Measurements from ENCODE around the gene KCTD17. TPM values are rescaled to one million over a fixed set of nuclear protein-coding genes. Genes with fewer than 3 reads are reported as not detected.
A peak's percentile ranks its signal among the peaks of the same experiment; 100 is the strongest.

KCTD17 gene
- total and polyA plus RNA-seq, 4 donors: 2.0 to 5.2 (median 3.7) TPM

- Histone ChIP-seq H3K4me1 (ENCODE audit: control insufficient read depth in 4 of 4, insufficient read depth in 4 of 4, low read length in 3 of 4) (peaks cover 0 to 9% (median 2%) of the 10 kb centered on the region in 4 donors), H3K9ac (ENCODE audit: low read depth in 1 of 2, low read length in 2 of 2) (no peak overlapping the region), H3K4me3 (ENCODE audit: low read depth in 1 of 3, low read length in 3 of 3) (no peak overlapping the region), H3K36me3 (ENCODE audit: control insufficient read depth in 4 of 4, insufficient read depth in 3 of 4, low read depth in 1 of 4, low read length in 3 of 4) (no peaks in the 10 kb centered on the region), H3K27ac (ENCODE audit: low read depth in 1 of 2, low read length in 2 of 2) (no peak overlapping the region), H3K27me3 (ENCODE audit: control insufficient read depth in 4 of 4, insufficient read depth in 4 of 4, low read length in 3 of 4) (no peaks in the 10 kb centered on the region), H3K9me3 (ENCODE audit: control insufficient read depth in 4 of 4, low read length in 3 of 4) (no peaks in the 10 kb centered on the region)
- TF ChIP-seq RAD21 (IDR thresholded peaks at IDR 0.05) (no peak), HNF4A (conservative IDR thresholded peaks at IDR 0.05) (no peak), FOXA2 (IDR thresholded peaks at IDR 0.05) (no peak), JUND (IDR thresholded peaks at IDR 0.05) (no peak), HNF4G (IDR thresholded peaks at IDR 0.05) (no peak), SP1 (IDR thresholded peaks at IDR 0.05) (no peak), NR2F2 (IDR thresholded peaks at IDR 0.05) (no peak), MAX (IDR thresholded peaks at IDR 0.05) (no peak), REST (IDR thresholded peaks at IDR 0.05) (no peak), TAF1 (conservative IDR thresholded peaks at IDR 0.05) (no peak), CTCF (IDR thresholded peaks at IDR 0.05; ENCODE audit: low read depth, low read length, missing input control) (no peak), GABPA (IDR thresholded peaks at IDR 0.05 in 1 of 2, conservative IDR thresholded peaks at IDR 0.05 in 1 of 2) (no peak), YY1 (IDR thresholded peaks at IDR 0.05) (no peak), RXRA (IDR thresholded peaks at IDR 0.05) (no peak), EGR1 (IDR thresholded peaks at IDR 0.05; ENCODE audit: low read depth in 2 of 2) (no peak), ATF3 (IDR thresholded peaks at IDR 0.05) (no peak)
- no peak for DNase-seq (ENCODE audit: low spot score)
- WGBS: 84% methylated on average over 6 of the region's 6 CpGs
These were observed 629 bp upstream of the KCTD17 start for GRCh38 chr22:37050913-37051312.

GRCh38 chr22:37052386-37053309, 1.1 kb downstream of the KCTD17 start:
- Histone ChIP-seq H3K36me3 (ENCODE audit: control insufficient read depth in 4 of 4, insufficient read depth in 3 of 4, low read depth in 1 of 4, low read length in 3 of 4) (no peaks in the 10 kb centered on the region), H3K4me1 (ENCODE audit: control insufficient read depth in 4 of 4, insufficient read depth in 4 of 4, low read length in 3 of 4) (peaks cover 0 to 9% (median 2%) of the 10 kb centered on the region in 4 donors), H3K27ac (ENCODE audit: low read depth in 1 of 2, low read length in 2 of 2) (no peak overlapping the region), H3K4me3 (ENCODE audit: low read depth in 1 of 3, low read length in 3 of 3) (peak overlapping the region in 1 of 3 donors; percentile 57), H3K9me3 (ENCODE audit: control insufficient read depth in 4 of 4, low read length in 3 of 4) (no peaks in the 10 kb centered on the region), H3K27me3 (ENCODE audit: control insufficient read depth in 4 of 4, insufficient read depth in 4 of 4, low read length in 3 of 4) (no peaks in the 10 kb centered on the region), H3K9ac (ENCODE audit: low read depth in 1 of 2, low read length in 2 of 2) (no peak overlapping the region)
- WGBS: 83% methylated on average over 25 of the region's 25 CpGs
- no peak for DNase-seq (ENCODE audit: low spot score)
- TF ChIP-seq EGR1 (IDR thresholded peaks at IDR 0.05; ENCODE audit: low read depth in 2 of 2) (no peak), JUND (IDR thresholded peaks at IDR 0.05) (no peak), ATF3 (IDR thresholded peaks at IDR 0.05) (no peak), TAF1 (conservative IDR thresholded peaks at IDR 0.05) (no peak), YY1 (IDR thresholded peaks at IDR 0.05) (no peak), REST (IDR thresholded peaks at IDR 0.05) (no peak), RXRA (IDR thresholded peaks at IDR 0.05) (no peak), SP1 (IDR thresholded peaks at IDR 0.05) (no peak), HNF4G (IDR thresholded peaks at IDR 0.05) (no peak)
